A549 (cell line): ENCODE data around the gene C1QTNF2.

Source experiments
- EP300 ChIP-seq, 2 experiments: fragments of >200 bp; sonication (Bioruptor Twin); formaldehyde crosslinking; IDR thresholded peaks; 2 replicates in 1 of 2; 3 replicates in 1 of 2; pipeline ENCODE4 v1.6.1; 2016 to 2017
- ESRRA ChIP-seq: fragments of 150-350 bp; IDR thresholded peaks from 2 replicates; pipeline ENCODE4 v1.6.1; 2014; ENCODE audit warnings: mild to moderate bottlenecking, low read length, borderline replicate concordance
- KDM1A ChIP-seq: fragments of 200-600 bp; sonication (generic); IDR thresholded peaks from 2 replicates; pipeline ENCODE4 v1.6.1; 2016; ENCODE audit warnings: low read depth, mild to moderate bottlenecking
- KDM5A ChIP-seq: fragments of 200-600 bp; sonication (generic); IDR thresholded peaks from 2 replicates; pipeline ENCODE4 v1.6.1; 2016; ENCODE audit warnings: antibody characterized with exemption, mild to moderate bottlenecking
- MAX ChIP-seq: IDR thresholded peaks from 2 replicates; pipeline ENCODE4 v1.6.1; 2012
- ZSCAN20 ChIP-seq: fragments of 250-450 bp; sonication (Bioruptor Pico); IDR thresholded peaks from 2 replicates; pipeline ENCODE4 v1.8.0; 2022; ENCODE audit warnings: mild to moderate bottlenecking, moderate library complexity
- TF ChIP-seq, protein P1 (sequence below): fragments of >200 bp; sonication (Bioruptor Twin); formaldehyde crosslinking; IDR thresholded peaks from 3 replicates; pipeline ENCODE4 v1.6.1; 2016

GRCh38 chr5:160390787-160391696, 20.6 kb upstream of the C1QTNF2 start:
- TF ChIP-seq ZSCAN20 (CRISPR knock-in tag) (no peak), ESRRA (no peak), EP300 (IDR thresholded peaks at IDR 0.05) (no peak), MAX (no peak), KDM5A (no peak), KDM1A (no peak)
- TF ChIP-seq, protein P1, sequence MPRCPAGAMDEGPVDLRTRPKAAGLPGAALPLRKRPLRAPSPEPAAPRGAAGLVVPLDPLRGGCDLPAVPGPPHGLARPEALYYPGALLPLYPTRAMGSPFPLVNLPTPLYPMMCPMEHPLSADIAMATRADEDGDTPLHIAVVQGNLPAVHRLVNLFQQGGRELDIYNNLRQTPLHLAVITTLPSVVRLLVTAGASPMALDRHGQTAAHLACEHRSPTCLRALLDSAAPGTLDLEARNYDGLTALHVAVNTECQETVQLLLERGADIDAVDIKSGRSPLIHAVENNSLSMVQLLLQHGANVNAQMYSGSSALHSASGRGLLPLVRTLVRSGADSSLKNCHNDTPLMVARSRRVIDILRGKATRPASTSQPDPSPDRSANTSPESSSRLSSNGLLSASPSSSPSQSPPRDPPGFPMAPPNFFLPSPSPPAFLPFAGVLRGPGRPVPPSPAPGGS: no peak
